ENCODE data around the gene TMEM163.

GRCh38 chr2:134479696-134480330 lies 239.0 kb downstream of the TMEM163 start:
- TF ChIP-seq CBFB (CRISPR knock-in tag; IDR thresholded peaks at IDR 0.05; ENCODE audit: low read depth) (no peak), CREB1 (CRISPR knock-in tag; IDR thresholded peaks at IDR 0.05) (no peak), CTCF (IDR thresholded peaks at IDR 0.05) (no peak), ZNF396 (CRISPR knock-in tag; IDR thresholded peaks at IDR 0.05; ENCODE audit: borderline replicate concordance) (no peak), MAX (CRISPR knock-in tag; IDR thresholded peaks at IDR 0.05) (no peak), ZNF138 (CRISPR knock-in tag; conservative IDR thresholded peaks at IDR 0.05) (no peak), SOX15 (CRISPR knock-in tag; IDR thresholded peaks at IDR 0.05) (no peak), ATF6 (CRISPR knock-in tag; IDR thresholded peaks at IDR 0.05) (no peak), TCF7 (CRISPR knock-in tag; IDR thresholded peaks at IDR 0.05; ENCODE audit: low read depth) (no peak), ATF1 (CRISPR knock-in tag; IDR thresholded peaks at IDR 0.05) (no peak)
- TF ChIP-seq, protein P1, sequence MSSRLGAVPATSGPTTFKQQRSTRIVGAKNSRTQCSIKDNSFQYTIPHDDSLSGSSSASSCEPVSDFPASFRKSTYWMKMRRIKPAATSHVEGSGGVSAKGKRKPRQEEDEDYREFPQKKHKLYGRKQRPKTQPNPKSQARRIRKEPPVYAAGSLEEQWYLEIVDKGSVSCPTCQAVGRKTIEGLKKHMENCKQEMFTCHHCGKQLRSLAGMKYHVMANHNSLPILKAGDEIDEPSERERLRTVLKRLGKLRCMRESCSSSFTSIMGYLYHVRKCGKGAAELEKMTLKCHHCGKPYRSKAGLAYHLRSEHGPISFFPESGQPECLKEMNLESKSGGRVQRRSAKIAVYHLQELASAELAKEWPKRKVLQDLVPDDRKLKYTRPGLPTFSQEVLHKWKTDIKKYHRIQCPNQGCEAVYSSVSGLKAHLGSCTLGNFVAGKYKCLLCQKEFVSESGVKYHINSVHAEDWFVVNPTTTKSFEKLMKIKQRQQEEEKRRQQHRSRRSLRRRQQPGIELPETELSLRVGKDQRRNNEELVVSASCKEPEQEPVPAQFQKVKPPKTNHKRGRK (CRISPR knock-in tag; IDR thresholded peaks at IDR 0.05; ENCODE audit: borderline replicate concordance), result no peak
- TF ChIP-seq, protein P2, sequence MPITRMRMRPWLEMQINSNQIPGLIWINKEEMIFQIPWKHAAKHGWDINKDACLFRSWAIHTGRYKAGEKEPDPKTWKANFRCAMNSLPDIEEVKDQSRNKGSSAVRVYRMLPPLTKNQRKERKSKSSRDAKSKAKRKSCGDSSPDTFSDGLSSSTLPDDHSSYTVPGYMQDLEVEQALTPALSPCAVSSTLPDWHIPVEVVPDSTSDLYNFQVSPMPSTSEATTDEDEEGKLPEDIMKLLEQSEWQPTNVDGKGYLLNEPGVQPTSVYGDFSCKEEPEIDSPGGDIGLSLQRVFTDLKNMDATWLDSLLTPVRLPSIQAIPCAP (CRISPR knock-in tag; IDR thresholded peaks at IDR 0.05), result no peak
- TF ChIP-seq, protein P3, sequence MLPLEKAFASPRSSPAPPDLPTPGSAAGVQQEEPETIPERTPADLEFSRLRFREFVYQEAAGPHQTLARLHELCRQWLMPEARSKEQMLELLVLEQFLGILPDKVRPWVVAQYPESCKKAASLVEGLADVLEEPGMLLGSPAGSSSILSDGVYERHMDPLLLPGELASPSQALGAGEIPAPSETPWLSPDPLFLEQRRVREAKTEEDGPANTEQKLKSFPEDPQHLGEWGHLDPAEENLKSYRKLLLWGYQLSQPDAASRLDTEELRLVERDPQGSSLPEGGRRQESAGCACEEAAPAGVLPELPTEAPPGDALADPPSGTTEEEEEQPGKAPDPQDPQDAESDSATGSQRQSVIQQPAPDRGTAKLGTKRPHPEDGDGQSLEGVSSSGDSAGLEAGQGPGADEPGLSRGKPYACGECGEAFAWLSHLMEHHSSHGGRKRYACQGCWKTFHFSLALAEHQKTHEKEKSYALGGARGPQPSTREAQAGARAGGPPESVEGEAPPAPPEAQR (CRISPR knock-in tag; IDR thresholded peaks at IDR 0.05), result no peak
- TF ChIP-seq, protein P4, sequence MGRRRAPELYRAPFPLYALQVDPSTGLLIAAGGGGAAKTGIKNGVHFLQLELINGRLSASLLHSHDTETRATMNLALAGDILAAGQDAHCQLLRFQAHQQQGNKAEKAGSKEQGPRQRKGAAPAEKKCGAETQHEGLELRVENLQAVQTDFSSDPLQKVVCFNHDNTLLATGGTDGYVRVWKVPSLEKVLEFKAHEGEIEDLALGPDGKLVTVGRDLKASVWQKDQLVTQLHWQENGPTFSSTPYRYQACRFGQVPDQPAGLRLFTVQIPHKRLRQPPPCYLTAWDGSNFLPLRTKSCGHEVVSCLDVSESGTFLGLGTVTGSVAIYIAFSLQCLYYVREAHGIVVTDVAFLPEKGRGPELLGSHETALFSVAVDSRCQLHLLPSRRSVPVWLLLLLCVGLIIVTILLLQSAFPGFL (CRISPR knock-in tag; IDR thresholded peaks at IDR 0.05; ENCODE audit: borderline replicate concordance), result no peak

Data from WTC11 (cell line).